ENCODE results near the gene RCBTB2. TPM values are rescaled to one million over a fixed set of nuclear protein-coding genes. Genes with fewer than 3 reads are reported as not detected.
"Not testable (repeated sequence)": the region's sequence is repeated elsewhere in the genome, so short reads cannot be mapped to it uniquely, and the experiment has no call there.

The RCBTB2 gene
- total RNA-seq: 1.7 and 2.0 TPM in 2 replicates

DNA sequence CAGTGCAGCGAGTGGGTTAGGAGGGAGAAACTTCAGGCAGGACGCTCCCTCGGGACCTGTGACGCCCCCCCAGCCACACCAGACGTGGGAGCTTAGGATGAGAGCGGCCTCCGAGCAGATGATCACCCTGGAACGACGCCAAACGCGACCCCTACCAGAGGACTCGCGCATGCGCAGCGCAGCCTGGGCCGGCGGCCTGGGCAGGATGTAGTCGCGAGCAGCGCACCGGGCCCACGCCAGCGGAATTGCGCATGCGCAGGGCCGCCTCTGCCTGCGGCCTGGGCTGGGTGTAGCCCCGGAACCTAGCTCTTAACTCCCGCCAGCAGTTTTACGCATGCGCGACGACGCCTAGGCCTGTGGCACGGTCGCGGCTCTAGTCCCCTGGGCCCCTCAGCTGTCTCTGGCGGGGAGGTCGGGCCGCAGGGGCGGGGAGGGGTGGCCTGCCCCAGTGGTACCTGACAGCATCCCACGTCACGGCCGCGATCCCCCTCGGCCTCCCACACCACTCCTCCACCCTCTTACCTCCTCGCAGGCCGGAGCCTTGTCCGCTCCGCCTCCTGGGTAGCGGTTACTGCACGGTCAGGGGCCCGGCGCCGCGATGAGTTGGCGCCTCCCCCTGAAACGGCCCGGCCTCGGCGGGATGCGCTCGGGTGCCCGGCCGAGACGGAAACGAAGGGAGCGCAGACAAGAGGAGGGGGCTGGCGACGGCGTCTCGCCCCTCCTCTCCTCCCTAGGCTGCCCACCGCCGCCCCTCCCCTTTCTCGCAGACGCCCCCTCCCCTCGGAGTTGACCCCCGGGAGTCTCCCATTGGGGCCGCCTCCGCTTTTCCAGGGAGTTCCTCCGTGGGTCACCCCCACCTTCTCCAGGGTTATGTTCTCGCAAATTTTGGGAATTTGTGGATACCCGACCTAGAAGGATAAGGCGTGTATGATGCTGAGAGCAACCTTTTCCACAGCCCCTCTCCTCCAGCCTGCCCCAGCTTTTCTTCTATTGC is at the start of gene RCBTB2:
Gene RCBTB2 (minus strand): TSS at position 575 of the 994 bp plus-strand sequence. CDS start 11,141 bp downstream, outside the sequence.
- Mint-ChIP-seq H3K9me3 (peaks cover 4% of the 10 kb centered on the region), H3K4me1 (ENCODE audit: low read depth) (peaks cover 32% of the 10 kb centered on the region), H3K27ac (peak within 1 kb of the TSS; percentile 98), H3K36me3 (ENCODE audit: low read depth) (no peaks in the 10 kb centered on the region), H3K4me3 (peak within 1 kb of the TSS; percentile 91), H3K27me3 (ENCODE audit: insufficient read depth) (peaks cover 7% of the 10 kb centered on the region)
- DNase-seq (ENCODE audit: low spot score): peak; percentile 99
- intact Hi-C loops (cut with micrococcal nuclease): loop anchor here (1.0 to 10.0 kb wide), 10 partner anchors 28 to 495 kb away; partner anchors contain the start of genes FNDC3A, ITM2B, MED4 and RB1

DNA sequence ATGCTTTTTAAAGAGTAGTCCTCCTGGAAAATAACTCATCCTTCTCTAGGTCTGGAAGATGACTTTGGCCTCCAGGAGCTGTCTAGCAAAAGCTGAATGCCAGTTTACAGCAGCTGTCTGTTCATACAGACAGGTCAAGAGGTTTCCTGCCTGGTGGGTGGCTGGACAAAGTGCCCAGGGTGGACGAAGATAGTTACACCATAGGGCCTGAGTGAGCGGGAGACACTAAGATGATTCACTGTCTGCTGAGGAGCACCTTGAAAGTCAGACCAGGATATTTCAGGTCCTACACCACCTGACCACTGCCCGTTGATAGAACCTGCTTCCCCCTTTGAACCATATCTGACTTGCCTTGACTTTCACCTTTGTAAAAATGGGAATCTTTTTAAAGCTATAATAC is 49.2 kb upstream of the RCBTB2 start:
- no peak overlapping the region for H3K4me3 Mint-ChIP-seq
- DNase-seq (ENCODE audit: low spot score): no peak
- H3K9me3 Mint-ChIP-seq: no peaks in the 10 kb centered on the region
- H3K27me3 Mint-ChIP-seq (ENCODE audit: insufficient read depth): peaks cover 53% of the 10 kb centered on the region
- H3K27ac Mint-ChIP-seq: no peak overlapping the region
- peaks cover 27% of the 10 kb centered on the region for H3K4me1 Mint-ChIP-seq (ENCODE audit: low read depth)
- H3K36me3 Mint-ChIP-seq (ENCODE audit: low read depth): no peaks in the 10 kb centered on the region
- intact Hi-C loops (cut with micrococcal nuclease): loop anchor here (5.0 kb wide), 2 partner anchors 180 to 185 kb away; no protein-coding TSS in a partner anchor

DNA sequence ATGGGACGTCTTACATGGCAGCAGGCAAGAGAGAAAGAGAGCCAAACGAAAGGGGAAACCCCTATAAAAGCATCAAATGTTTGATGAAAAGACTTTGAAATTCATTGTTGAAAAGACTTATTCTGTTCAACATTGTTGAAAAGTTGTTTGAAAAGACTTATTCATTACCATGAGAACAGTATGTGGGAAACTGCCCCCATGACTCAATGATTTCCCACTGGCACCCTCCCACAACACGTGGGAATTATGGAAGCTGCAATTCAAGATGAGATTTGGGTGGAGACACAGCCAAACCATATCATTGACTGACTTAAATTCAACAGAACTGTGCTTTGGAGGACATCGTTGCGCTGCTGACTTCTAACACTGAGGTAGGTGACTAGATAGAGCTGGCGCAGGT is 48.0 kb upstream of the RCBTB2 start:
- Mint-ChIP-seq H3K36me3 (ENCODE audit: low read depth) (no peaks in the 10 kb centered on the region), H3K4me3 (no peak overlapping the region), H3K9me3 (no peaks in the 10 kb centered on the region), H3K27ac (no peak overlapping the region), H3K27me3 (ENCODE audit: insufficient read depth) (peaks cover 57% of the 10 kb centered on the region), H3K4me1 (ENCODE audit: low read depth) (peaks cover 16% of the 10 kb centered on the region)
- no peak for DNase-seq (ENCODE audit: low spot score)
- intact Hi-C loops (cut with micrococcal nuclease): loop anchor here (1.0 to 5.0 kb wide), 4 partner anchors 179 to 454 kb away; no protein-coding TSS in a partner anchor

DNA sequence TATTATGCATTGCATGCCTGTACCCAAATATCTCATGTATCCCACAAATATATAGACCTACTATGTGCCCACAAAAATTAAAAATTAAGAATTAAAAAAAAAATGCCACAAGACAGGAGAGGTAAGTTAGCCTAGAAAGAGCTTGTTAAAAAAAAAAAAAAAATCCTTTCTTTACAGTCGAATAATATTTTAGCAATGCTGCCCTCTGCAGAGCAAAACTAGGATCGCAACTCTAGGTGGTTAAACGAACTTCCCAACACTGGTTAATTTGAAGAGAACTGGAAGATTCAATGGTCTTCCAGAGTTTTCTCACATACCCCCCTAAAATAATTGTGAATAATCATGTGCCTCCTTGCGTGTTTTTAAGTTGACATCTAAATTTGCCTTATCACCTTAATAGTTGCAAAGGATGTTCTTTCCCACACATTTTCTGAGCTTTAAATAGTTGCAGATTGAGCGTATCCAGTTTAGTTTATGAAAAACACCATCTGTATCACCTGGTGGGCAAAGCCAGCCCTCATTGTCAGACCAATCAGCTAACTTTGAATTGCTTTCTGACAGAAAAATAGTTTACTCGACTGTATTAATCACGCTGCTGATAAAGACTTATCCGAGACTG is 47.4 kb upstream of the RCBTB2 start:
- Mint-ChIP-seq H3K4me1 (ENCODE audit: low read depth) (peaks cover 16% of the 10 kb centered on the region), H3K4me3 (no peak overlapping the region), H3K9me3 (no peaks in the 10 kb centered on the region), H3K27ac (no peak overlapping the region), H3K36me3 (ENCODE audit: low read depth) (no peaks in the 10 kb centered on the region), H3K27me3 (ENCODE audit: insufficient read depth) (peaks cover 63% of the 10 kb centered on the region)
- DNase-seq (ENCODE audit: low spot score): peak; percentile 44
- intact Hi-C loops (cut with micrococcal nuclease): loop anchor here (1.0 to 5.0 kb wide), 4 partner anchors 178 to 453 kb away; no protein-coding TSS in a partner anchor

DNA sequence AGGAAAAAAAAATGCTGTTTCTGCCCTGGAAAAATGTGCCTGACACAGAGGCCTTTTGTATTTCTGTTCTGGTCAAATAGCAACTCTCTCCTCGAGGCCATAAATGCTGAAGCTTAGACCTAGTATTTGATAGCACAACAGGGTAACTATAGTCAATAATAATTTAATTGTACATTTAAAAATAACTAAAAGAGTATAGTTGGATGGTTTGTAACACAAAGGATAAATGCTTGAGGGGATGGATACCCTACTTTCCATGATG is 47.0 kb upstream of the RCBTB2 start:
- peaks cover 67% of the 10 kb centered on the region for H3K27me3 Mint-ChIP-seq (ENCODE audit: insufficient read depth)
- H3K4me1 Mint-ChIP-seq (ENCODE audit: low read depth): peaks cover 16% of the 10 kb centered on the region
- intact Hi-C loops (cut with micrococcal nuclease): loop anchor here (1.0 to 5.0 kb wide), 6 partner anchors 47 to 543 kb away; partner anchors contain the start of genes NUDT15 and RCBTB2

DNA sequence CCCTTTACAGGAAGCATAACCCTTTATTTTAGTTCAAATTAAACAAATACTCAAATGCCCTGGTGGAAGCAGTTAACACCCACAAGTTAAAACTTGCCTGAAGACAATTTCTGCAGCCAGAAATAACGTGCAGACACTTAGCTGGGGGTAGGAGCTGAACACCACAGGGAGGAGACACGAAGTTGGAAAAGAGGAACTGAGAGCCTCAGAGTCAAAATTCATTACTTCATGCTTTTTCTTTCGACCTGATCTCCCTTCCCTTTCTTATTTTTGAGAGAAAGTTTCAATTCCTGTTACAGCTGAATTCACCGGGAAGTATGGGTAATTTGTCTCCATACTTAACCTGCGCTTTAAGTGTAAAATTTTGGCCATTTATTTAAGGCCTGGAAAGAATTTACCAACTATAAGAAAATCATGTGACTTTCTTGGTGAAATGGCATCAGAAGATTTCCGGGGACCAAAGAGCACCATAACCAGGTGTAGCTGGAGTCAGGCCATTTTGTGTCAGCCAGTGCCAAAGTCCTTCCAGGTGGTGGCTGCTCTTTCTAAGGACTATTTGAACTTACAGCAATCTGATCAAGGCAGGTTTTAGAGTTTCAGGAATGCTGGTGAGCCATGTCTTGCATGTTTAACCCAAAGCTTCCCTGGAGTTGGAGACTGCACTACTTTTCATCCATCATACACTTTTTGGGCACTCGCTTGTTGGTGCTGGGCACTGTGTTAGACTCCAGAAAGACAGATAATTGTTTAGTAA is 46.5 kb upstream of the RCBTB2 start:
- Mint-ChIP-seq H3K27ac (no peak overlapping the region), H3K9me3 (no peaks in the 10 kb centered on the region), H3K4me1 (ENCODE audit: low read depth) (peaks cover 19% of the 10 kb centered on the region), H3K36me3 (ENCODE audit: low read depth) (no peaks in the 10 kb centered on the region), H3K4me3 (no peak overlapping the region), H3K27me3 (ENCODE audit: insufficient read depth) (peaks cover 71% of the 10 kb centered on the region)
- no peak for DNase-seq (ENCODE audit: low spot score)
- intact Hi-C loops (cut with micrococcal nuclease): loop anchor here (2.0 to 5.0 kb wide), 2 partner anchors 47 to 542 kb away; partner anchors contain the start of genes NUDT15 and RCBTB2

More for the DNA sequence above, 47.0 kb upstream of the RCBTB2 start:
- H3K4me3 Mint-ChIP-seq; H3K27ac Mint-ChIP-seq; H3K9me3 Mint-ChIP-seq; H3K36me3 Mint-ChIP-seq (ENCODE audit: low read depth); DNase-seq (ENCODE audit: low spot score): not testable (repeated sequence)

DNA sequence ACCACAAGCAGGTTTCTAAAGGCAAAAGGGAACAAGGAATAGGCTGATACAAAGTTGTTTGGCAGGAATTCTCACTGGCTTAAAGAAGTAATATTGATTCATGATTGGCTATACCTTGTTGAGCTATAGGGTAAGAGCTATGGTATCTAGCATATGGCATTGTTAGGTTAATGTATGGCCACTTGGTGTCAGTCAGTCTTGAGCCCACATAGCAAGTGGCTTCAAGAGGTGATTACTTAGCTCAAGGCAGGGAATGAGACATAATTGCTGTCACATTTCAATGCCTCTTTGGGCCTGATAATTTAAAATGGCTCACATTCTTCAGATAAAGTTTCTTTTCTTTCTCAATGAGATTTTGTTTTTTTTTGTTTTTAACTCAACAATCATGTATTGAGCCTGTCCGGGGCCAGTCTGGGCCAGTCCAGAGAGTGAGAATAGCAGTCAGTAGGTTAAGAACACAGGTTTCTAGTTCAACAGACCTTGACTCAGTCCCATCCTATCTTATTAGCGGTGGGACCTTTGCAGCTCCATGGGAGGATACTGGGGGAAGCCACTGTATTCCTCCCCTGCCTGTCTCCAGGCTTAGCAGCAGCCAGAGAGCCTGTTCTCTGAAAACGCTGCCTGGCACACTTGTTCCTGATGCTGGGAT is 45.8 kb upstream of the RCBTB2 start:
- H3K9me3 Mint-ChIP-seq: no peaks in the 10 kb centered on the region
- H3K27ac Mint-ChIP-seq: no peak overlapping the region
- no peak overlapping the region for H3K4me3 Mint-ChIP-seq
- peaks cover 76% of the 10 kb centered on the region for H3K27me3 Mint-ChIP-seq (ENCODE audit: insufficient read depth)
- DNase-seq (ENCODE audit: low spot score): no peak
- peaks cover 26% of the 10 kb centered on the region for H3K4me1 Mint-ChIP-seq (ENCODE audit: low read depth)
- no peaks in the 10 kb centered on the region for H3K36me3 Mint-ChIP-seq (ENCODE audit: low read depth)
- intact Hi-C loops (cut with micrococcal nuclease): loop anchor here (2.0 to 5.0 kb wide), 2 partner anchors 46 to 541 kb away; partner anchors contain the start of genes NUDT15 and RCBTB2

DNA sequence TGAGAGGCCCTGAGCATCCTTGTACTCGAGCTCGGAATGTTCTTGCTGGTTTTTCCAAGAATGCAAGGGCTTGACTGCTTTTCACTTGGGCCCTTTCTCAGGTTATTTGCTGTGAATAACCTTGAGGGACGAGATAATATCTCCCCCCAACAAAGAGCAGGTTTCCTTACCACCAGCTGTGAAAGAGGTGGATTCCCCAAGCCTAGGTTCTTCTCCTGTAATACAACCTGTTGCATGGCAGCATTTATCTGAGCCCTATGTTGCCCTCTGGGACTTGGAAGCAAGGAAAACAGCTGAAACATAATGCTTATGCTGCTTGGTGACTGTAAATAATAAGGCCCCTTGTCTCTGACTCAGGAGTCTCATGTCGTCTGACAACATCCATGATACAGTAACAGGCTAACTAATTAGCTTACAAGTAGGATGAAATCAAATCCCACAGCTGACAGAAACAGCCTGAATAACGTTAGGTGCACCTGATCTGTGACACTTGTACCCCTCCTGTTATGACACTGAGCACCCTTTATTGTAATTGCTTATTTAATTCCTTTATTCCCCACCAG is 43.6 kb upstream of the RCBTB2 start:
- no peak for DNase-seq (ENCODE audit: low spot score)
- Mint-ChIP-seq H3K36me3 (ENCODE audit: low read depth) (no peaks in the 10 kb centered on the region), H3K4me1 (ENCODE audit: low read depth) (peaks cover 30% of the 10 kb centered on the region), H3K27me3 (ENCODE audit: insufficient read depth) (peaks cover 58% of the 10 kb centered on the region), H3K4me3 (no peak overlapping the region), H3K27ac (no peak overlapping the region), H3K9me3 (no peaks in the 10 kb centered on the region)
- intact Hi-C loops (cut with micrococcal nuclease): loop anchor here (5.0 kb wide), 1 partner anchor 539 kb away; the partner anchor contains the start of gene NUDT15

DNA sequence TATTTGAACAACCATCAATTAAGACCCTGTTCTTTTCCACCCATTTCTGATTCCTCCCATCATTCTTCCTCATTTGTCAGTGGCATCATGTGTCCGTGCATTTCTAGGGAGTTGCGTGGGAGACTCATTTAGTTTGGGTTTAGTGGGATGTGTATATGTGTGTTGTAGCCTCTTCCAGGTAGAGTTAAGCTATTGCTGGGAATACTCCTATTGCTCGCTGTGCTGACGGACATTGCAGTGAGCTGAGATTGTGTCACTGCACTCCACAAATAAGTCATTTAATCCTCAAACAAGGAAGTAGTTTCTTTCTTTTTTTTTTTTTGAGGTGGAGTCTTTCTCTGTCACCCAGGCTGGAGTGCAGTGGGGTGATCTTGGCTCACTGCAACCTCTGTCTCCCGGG is 42.2 kb upstream of the RCBTB2 start:
- H3K4me1 Mint-ChIP-seq (ENCODE audit: low read depth): peaks cover 29% of the 10 kb centered on the region

DNA sequence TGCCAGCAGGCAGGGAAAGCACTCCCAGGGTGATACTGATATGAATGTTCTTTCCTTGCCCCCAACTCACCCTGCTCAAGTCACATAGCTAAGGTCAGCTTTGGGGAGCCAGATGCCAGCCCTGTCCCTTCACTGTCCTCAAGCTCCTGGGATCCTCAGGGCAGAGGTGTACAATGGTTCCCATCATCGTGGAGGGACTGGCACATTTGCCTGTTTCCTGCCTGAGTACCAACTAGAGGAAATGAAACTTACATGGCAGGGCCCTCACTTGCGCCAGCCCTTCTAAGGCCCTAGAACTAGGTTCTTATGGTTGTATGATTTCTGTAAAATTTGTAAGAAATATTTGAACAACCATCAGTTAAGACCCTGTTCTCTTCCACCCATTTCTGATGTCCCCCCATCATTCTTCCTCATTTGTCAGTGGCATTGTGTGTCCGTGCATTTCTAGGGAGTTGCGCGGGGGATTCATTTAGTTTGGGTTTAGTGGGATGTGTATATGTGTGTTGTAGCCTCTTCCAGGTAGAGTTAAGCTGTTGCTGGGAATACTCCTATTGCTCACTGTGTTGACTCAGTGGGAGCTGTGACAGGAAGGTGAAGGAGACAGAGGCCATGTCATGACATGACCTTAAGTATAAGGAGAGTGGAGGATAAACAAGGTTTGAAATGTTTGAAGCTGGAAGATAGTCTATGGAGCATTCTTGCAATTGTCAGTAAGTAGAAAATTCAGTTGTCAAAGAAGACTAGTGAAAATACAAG is 41.3 kb upstream of the RCBTB2 start:
- peaks cover 61% of the 10 kb centered on the region for H3K27me3 Mint-ChIP-seq (ENCODE audit: insufficient read depth)

More for the DNA sequence above, 42.2 kb upstream of the RCBTB2 start:
- no peak for DNase-seq (ENCODE audit: low spot score)
- intact Hi-C loops (cut with micrococcal nuclease): loop anchor here (5.0 kb wide), 1 partner anchor 538 kb away; the partner anchor contains the start of gene NUDT15
- Mint-ChIP-seq H3K36me3 (ENCODE audit: low read depth) (no peaks in the 10 kb centered on the region), H3K27me3 (ENCODE audit: insufficient read depth) (peaks cover 53% of the 10 kb centered on the region), H3K9me3 (no peaks in the 10 kb centered on the region), H3K27ac (no peak overlapping the region), H3K4me3 (no peak overlapping the region)

More for the DNA sequence above, 41.3 kb upstream of the RCBTB2 start:
- no peaks in the 10 kb centered on the region for H3K36me3 Mint-ChIP-seq (ENCODE audit: low read depth)
- peaks cover 27% of the 10 kb centered on the region for H3K4me1 Mint-ChIP-seq (ENCODE audit: low read depth)
- no peaks in the 10 kb centered on the region for H3K9me3 Mint-ChIP-seq
- H3K4me3 Mint-ChIP-seq: no peak overlapping the region
- intact Hi-C loops (cut with micrococcal nuclease): no loop called here
- no peak overlapping the region for H3K27ac Mint-ChIP-seq
- DNase-seq (ENCODE audit: low spot score): no peak
